NK-92 treated with Interleukin-12 subunit alpha and Interleukin-12 subunit beta, amount 100 ng/mL, for 24 hours (cell line): ENCODE results near the gene ANKS1A.
"Not testable (repeated sequence)": the region's sequence is repeated elsewhere in the genome, so short reads cannot be mapped to it uniquely, and the experiment has no call there.

ENCODE experiments used
- DNase-seq: peaks from one replicate; lab custom pipeline; 2025; lab: John Stamatoyannopoulos, UW

Gene ANKS1A

DNA sequence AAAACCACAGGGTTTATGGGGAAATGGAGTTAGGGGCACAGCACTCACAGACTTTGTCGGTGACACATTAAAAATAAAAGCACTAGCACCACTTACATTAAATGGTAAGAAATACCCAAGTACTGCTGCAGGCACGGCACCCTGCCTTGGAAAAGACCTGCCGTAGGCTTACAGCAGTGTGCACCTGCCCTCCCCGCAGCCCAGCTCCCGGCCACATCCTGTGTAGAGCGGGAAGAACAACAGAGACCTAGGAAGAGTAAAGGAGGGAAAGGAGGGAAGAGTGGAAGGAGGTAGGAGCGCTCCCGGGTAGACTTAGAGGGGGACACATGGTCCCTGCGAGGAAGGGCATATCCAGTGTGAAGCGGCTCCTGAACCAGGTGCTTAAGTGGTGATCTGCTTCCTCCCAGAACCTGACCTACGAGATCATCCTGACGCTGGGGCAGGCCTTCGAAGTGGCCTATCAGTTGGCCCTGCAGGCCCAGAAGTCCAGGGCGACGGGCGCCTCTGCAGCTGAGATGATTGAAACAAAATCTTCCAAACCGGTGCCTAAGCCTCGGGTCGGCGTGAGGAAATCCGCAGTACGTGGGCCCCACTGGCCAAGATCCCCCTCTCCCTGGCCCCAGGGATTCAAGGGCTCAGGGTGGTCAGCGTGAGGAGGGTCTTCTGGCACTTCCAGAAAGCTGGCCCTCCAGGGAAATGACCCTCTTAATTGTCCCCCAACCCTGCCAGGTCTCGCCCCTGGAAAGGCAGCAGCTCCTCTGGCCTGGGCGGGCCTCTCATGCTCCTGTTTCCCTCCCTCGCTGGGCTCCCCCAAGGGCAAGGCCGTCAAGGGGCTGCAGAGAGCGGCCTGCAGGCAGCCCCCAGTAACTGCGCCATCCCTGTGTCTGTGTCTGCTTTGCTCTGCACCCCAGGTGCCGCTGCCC lies 196.6 kb downstream of the ANKS1A start:
- DNase-seq: no peak

DNA sequence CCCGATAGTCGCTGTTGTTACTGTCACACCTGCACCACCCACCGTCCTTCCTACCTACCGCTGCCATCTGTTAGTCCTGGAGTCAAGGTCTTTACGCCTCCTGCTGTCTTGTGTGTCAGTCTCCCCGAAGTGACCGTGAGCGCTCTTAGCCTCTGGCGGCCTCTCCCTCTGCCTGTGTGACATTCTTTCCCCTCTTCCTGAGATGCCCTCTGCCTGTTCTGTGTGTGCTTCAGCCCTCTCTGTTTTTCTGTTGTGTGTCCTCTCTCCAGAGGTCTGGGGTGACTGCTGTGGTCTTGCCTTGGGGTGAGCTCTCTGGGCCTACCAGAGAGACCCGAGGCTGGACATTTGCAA lies 197.2 kb downstream of the ANKS1A start:
- no peak for DNase-seq

DNA sequence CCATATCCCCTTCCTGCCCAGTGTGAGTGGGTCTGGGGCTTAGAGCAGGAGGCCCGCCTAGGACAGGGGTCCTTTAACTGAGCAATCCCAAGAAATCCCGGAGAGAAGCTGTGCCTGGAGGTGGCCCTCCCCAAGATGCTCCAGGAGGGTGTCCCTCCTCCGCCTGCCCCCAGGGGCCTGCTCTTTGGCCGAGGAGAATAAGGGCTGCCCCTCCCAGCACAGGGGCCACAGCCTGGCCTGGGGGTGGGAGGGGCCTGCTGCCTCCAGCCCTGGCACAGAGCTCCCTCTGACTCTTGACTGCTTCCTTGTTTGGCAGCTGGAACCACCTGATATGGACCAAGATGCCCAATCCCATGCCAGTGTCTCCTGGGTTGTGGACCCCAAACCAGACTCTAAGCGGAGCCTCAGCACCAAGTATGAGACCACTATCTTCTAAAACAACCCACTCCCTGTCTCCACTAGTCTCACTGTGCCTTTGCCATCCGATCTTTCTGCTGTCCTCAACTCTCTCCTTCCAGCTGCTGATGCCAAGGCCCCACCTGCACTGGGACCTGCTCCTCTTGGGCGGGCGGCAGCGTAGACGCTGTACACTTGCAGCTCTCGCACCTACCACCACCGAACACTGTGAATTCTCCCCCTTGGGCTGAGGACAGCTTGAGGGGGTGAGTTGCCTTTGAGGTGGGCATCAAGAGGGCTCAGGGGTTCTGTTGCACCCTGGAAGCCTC lies 197.7 kb downstream of the ANKS1A start:
- DNase-seq: no peak

DNA sequence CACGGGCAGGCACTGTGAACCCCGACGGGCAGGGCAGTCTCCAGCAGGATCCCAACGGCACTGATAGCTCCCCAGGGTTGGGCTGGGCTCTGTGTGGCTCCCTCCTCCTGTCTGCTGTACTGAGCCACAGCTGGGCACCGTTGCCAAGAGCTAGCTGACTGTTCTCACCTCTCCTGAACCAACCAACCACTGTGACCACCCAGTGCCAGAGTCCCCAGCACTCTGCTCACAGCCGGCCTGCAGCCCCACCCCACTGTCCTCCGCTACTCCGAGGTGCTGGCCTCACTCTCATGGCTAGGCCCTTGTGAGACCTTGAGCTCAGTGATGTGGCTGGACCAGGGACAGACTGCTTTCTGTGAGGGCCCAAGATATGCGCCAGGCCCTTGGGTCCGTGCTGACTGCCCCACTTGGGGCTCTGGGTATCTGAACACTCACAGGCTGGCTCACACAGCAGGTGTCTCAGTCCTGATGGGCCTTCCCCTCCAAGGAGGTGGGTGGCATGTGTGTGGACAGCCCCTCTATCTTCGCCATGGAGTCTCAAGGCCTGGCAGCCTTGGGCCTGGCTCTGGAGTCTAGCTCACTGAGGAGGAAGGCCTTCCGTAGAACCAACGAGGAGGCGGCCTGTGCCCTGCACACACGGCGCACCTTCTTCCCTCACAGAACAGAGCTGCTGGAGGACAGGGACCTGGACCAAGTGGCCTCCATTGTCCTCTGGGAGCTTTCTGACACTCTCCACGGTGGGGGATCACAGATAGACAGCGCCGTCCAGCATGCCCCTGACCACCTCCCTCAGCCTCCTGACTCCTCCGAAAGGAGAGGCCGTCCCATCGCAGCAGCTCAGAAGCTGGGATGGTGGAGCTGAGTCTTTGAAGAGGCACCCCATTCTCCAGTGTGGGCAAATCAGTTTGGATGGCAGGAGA lies 198.6 kb downstream of the ANKS1A start:
- DNase-seq: no peak

DNA sequence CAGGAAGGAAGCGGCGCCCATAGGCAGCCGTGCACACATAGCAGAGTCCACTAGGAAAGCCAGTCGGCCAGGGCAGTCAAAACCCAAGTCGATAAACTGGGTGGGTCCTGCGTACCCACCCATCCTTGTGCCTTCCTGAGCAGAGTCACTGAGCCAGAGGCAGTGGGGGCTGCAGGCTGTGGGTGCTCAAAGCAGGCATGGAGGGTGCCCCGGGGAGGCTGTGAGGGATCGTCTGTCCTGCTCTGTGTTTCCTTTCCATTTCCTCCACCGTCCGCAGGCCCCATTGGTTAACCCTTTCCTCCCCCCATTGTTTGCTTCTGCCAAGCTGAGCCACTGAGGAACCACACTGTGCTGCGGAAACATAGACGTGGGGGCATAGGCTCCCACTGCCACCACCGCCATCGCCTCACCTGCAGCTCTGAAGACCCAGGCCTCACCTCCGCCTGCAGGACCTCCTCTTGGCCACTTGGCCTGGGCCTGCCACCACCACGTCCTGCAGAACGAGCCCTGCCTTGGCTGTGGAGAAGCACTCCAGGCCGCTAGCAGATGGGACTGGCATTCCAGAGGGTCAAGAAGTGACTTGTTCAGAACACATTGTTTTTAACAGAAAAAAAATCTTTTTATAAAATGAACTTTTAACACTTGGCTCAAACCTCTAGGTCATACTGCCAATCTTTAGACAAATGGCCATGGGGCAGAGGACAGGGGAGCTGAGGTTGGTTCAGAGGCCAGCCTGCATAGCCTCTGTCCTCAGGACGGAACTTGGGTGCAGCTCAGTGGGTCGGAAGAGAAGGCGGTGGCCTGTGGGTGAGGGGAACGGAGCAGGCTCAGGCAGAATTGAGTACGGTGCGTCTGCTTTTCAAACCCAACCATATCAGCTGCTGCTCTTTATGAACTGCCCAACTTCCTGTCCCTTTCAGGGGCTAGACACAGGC lies 199.5 kb downstream of the ANKS1A start:
- DNase-seq: no peak

DNA sequence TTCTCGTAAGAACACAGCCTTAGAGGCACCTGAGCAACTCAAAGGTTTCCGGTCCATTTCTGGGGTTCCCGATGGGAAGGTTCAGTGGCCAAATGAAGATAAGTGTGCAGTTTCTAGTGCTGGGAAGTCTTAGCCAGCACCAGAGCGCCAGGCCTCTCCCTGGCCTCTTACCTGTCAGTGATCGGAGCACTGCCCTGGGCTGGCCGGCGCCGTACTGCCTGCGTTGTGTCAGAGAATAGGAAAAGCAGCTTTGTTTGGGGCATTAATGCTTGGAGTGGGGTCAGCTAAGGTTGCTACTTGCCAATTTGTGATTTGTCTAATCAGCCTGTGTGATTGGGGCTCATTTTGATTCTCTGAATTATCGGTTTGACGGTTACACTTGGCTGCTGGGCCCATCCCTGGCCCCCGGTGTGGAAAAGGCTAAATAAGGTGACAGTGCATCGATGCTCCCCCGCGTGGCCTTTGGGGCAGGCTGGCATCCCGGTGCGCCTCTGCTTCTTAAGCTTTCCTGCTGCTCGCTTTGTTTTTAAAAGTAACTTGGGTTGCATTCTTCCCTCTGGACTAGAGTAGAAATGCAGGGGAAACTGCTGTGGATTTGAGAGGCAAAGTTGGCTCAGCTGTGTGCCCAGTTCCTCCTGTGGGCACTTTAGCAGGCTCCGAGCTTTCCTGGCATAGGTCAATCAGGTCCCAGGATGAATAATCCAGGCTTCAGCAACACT lies 200.3 kb downstream of the ANKS1A start:
- no peak for DNase-seq

DNA sequence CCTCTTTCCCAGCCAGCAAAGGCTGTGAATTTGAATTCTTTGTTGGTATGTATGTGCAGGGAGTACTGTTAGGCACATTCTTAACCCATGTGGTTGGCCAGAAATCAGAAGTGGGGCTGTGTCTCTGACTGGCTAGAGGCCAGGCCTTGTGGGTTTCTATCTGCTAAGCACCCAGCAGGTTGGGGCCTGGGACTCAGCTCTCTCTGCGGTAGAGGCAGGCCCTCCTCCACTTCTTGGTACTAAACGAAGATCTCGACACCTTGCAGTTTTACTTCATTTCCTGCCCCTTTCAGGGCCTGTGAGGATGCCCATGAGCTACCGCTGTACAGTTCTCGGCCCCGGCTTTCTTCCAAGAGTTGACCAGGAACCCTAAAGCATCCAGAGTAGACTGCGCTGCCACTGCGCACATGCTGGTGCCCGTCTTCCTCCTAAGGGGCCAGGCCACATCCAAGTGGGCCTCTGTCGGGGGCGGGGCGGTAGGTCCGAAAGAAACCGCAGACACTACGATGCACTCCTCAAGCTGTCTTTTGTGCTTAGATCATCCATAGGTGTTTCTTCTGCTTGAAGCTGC lies 201.0 kb downstream of the ANKS1A start:
- no peak for DNase-seq

DNA sequence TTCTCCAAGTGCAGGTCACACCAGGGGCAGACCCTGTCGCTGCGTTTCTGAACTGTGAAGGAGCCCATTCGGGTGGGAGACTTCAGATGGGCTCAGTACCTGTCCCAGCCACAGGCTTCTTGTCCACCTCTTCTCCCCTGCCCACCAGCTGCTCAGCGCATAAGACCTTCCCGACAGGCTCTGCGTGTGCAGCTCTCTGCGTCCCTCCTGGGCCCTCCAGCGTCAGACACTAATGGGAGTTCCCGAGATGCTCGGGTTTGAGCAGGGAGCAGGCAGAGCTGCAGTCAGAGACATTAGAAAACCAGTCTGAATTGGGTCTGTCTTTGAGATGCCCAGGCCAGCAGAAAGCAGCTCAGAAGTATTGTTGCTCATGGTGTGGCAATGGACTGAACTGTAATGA lies 201.7 kb downstream of the ANKS1A start:
- no peak for DNase-seq

DNA sequence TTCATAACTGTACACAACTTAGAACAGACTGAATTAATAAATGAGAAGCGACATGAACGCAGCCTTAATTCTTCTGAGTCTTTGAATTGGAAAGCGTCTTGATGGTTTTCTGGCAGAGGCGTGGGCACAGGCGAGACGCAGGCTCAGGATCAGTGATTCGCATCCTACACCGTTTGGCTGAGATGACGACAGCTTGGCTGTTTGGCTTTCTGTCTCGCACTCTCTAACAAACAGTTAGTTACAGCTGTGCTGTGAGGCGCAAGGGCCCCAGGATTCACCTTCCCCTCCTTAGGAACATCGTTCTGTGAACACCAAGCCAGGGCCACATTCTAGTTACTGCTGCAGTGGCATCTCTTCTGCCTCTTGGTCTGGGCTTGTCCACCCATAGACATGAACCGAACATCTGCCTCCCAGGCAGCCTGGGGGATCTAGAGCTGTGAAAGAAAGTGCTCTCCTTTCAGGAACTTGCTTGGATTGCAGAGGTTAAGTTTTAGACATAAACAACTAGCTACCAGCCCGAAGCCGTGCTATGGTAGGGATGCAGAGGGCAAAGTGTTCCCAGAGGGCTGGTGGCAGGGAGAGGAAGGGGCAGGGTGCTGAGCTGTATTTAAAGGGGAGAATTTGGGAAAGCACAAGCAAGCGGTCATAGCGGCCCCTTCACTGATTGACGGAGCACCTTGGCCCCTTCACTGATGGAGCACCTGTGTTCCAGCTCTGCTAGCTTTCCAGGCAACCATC lies 202.5 kb downstream of the ANKS1A start:
- no peak for DNase-seq

DNA sequence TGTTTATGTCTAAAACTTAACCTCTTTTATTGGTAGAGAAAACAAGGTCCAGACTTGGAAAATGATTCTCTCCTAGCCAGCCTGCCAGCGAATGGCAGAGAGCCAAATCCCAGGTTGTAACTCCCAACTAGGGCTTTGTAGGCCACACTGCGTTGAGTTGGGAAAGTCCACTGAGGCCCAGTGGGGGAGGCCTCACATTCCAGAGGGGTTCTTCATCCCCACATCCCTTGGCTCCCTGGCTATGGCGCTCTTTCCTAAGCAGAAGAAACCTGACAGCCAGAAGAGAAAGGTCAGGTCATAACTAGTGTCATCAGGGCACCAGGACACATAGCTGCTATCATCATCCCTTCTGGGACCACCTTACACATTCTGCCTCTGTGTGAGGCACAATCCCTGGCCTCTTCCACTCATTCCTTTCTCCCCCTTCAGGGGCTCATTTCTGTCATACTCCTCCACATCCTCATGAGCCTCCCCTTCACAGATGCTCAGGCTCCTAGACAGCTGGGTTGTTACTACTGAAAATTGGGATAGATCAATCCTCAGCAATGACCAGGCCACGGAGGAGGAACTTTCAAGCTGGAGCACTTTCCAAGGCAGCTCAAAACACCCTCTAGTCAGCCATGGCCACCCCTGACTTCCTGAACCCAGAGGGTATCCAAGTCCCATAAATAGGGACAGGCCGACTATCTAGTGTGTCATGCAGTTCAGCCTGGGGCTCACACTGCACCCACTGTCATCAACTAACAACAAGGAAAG lies 203.5 kb downstream of the ANKS1A start:
- no peak for DNase-seq

DNA sequence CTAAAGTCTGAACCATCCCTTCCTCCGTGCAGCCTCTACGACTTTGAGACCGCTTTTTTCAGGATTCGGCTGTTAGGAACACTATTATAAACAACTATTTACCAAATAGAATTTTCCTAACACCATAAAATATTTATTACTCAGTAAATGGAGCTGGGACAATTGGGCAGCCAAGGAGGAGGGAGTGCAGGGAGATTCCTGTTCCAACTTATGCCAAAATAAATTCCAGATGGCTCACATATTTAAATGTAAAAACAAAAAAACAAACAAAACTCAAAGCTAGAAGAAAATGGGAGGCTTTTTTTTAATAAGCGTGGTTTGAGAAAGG lies 204.0 kb downstream of the ANKS1A start:
- DNase-seq: no peak

DNA sequence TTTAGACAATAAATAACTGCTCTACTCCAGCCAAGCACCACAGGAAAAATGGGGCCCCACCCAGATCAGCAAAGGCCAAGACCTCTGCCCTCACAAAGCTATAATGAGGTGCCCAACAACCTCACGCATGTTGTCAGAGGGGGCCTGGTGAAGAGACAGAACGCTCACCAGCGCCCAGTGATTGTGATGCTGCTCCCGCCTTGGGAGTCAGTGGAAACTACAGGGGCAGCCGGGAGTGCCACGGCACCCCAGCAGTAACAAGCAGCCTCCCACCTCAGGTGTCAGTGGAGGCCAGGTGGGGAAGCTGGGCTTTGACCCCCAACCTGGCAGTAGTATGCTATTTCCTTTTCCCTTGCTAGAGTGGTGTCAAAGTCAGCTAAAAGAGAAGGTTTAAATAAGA lies 204.7 kb downstream of the ANKS1A start:
- no peak for DNase-seq

DNA sequence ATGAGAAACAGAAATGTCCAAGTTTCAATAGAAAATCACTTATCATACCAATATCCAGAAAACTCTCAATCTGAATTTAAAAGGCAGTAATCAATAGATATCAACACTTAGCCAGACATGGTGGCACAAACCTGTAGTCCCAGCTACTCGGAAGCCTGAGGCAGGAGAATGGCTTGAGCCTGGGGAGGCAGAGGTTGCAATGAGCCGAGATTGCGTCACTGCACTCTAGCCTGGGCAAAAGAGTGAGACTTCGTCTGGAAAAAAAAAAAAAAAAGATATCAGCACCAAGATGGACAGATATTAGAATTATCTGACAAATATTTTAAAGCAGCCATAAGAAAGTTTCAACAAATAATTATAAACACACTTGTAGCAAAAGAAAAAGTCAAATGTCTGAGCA lies 205.1 kb downstream of the ANKS1A start:
- DNase-seq: no peak

DNA sequence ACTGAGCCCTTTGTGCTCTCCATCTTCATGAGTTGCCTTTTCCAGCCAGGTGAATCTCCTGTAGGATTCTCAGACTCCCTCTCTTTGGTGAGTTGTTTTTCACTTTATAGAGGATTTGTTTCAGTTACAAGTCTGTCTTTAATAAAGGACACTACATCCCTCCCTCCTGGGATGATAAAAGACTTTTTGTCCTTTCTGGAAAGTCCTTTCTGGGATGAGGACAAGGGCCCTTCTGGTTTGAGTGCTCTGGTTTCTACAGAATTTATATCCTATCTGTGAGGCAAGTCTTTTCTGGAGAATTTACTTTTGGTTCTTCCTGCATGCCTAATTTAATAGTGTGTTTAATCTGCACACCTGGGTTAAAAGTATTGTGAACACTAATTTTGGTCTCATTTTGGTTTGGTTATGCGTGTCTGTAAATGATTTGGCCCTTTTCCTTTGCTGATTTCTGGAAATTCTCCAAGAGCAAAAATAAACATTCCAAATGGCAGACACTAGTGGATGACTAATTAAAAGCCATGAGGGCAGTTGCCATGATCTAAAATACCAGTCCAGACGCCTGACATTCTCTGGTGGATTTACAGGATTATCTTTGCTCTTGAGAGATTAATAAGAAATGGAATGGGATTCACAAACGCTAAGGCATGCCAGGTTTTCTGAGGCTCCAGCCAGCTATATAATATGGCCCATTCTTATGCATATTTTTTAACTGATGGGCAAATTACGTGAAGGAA lies 207.2 kb downstream of the ANKS1A start:
- DNase-seq: no peak

DNA sequence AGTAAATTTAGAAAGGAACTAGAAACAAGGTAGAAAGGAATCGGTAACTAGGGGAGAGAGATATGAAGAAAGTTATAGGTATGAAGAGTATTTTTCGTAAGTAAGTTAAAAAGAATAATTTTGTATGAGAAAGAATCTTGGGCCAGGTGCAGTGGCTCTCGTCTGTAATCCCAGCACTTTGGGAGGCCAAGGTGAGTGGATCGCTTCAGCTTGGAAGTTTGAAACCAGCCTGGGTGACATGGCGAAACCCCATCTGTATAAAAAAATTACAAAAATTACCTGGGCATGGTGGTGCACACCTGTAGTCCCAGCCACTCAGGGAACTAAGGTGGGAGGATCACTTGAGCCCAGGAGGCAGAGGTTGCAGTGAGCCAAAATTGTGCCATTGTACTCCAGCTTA lies 210.1 kb downstream of the ANKS1A start:
- DNase-seq: no peak

DNA sequence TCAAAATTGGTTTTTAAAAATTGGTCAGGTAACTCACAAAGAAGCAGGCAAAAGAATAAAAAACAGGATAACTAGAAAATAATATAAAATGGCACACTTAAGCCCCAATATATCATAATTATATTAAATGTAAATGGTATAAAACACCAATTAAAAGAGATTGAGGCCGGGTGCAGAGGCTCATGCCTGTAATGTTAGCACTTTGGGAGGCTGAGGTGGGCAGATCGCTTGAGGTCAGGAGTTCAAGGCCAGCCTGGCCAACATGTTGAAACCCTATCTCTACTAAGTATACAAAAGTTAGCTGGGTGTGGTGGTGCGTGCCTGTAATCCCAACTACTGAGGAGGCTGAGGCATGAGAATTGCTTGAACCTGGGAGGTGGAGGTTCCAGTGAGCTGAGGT lies 216.0 kb downstream of the ANKS1A start:
- no peak for DNase-seq

DNA sequence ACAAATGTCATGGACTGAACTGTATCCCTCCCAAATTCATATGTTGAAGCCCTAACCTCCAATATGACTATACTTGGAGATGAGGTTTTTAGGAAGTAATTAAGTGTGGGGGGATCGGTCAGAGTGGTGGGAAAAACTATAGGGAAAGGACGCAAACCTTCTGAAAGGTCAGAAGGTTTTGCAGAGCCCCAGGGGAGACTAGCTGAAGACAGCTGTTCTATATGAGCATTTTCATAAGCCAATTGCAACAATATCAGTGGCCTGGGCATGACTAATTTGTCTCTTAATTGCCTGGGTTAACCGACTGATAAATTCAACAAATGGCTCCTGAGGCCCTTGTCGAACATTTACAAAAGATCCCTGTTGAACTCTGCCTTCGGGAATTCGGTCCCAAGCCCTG lies 217.0 kb downstream of the ANKS1A start:
- not testable (repeated sequence) for DNase-seq

DNA sequence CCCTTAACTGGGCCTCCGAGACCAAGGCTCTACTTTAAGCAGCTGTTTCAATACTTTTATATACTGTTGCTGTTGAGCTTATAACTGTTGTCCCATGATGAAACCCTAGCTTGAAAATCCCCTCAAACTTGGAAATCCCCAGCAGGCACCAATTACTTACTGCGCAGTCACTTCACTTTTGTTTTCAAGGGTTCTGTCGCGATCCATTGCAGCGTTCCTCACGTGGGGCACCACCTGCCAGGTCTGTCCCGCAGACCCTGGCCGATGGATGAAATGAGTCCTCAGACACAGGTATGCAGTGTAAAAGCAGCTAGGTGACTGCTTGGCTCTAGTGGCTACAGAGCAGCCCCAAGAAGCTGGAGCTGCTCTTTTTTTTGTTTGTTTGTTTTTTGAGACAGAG lies 218.2 kb downstream of the ANKS1A start:
- DNase-seq: not testable (repeated sequence)
